AG04449 (cell line): ENCODE results near the gene IPCEF1.

ENCODE experiments used
- CTCF ChIA-PET: fragments of 350-600 bp; formaldehyde crosslinking; extraction: SDS; loops from one replicate; lab custom pipeline; 2021; ENCODE audit warnings: antibody characterized with exemption; lab: Yijun Ruan, JAX
- POLR2A ChIA-PET: fragments of 400-600, 350-600 bp; formaldehyde crosslinking; extraction: SDS; loops from one replicate; lab custom pipeline; 2020; ENCODE audit warnings: antibody characterized with exemption, inconsistent platforms; lab: Yijun Ruan, JAX
- DNase-seq: peaks from one replicate; pipeline ENCODE4 v3.0.0-alpha.2; 2010; ENCODE audit warnings: low read depth, low spot score
- H3K4me3 ChIP-seq: 2 replicates; pipeline ENCODE4 v1.5.1; 2011; ENCODE audit warnings: low read depth, mild to moderate bottlenecking, control low read depth, low read length
- TF ChIP-seq, protein P1 (sequence below): IDR thresholded peaks from one replicate; pipeline ENCODE4 v1.5.1; 2011; ENCODE audit warnings: mild to moderate bottlenecking, moderate library complexity, low read length, control low read depth, inconsistent platforms; ENCODE audit not compliant: insufficient read depth; ENCODE audit errors: missing control alignments

IPCEF1 gene

DNA sequence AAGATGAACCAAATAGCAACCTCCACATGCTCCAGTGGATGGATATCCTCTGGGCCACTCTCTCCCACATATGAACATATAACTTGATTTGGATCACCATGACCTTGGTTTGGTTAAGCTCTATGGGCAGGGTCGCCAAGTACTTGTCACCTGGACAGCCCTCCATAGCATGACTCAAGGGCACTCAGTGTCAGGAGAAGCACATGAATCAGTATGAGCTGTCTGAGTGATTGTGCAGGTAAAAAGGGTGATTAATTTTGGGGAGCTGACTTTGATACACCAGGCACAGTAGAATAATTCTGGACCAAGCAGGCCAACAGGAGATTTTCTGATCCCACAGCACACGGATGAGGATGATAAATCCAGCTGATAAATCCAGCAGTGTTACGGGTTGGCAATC lies 243.2 kb downstream of the IPCEF1 start:
- TF ChIP-seq, protein P1, sequence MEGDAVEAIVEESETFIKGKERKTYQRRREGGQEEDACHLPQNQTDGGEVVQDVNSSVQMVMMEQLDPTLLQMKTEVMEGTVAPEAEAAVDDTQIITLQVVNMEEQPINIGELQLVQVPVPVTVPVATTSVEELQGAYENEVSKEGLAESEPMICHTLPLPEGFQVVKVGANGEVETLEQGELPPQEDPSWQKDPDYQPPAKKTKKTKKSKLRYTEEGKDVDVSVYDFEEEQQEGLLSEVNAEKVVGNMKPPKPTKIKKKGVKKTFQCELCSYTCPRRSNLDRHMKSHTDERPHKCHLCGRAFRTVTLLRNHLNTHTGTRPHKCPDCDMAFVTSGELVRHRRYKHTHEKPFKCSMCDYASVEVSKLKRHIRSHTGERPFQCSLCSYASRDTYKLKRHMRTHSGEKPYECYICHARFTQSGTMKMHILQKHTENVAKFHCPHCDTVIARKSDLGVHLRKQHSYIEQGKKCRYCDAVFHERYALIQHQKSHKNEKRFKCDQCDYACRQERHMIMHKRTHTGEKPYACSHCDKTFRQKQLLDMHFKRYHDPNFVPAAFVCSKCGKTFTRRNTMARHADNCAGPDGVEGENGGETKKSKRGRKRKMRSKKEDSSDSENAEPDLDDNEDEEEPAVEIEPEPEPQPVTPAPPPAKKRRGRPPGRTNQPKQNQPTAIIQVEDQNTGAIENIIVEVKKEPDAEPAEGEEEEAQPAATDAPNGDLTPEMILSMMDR, result no peak
- CTCF ChIA-PET, result no interaction called here
- no peak for DNase-seq
- POLR2A ChIA-PET, result no interaction called here
- H3K4me3 ChIP-seq, result no peak overlapping the region

DNA sequence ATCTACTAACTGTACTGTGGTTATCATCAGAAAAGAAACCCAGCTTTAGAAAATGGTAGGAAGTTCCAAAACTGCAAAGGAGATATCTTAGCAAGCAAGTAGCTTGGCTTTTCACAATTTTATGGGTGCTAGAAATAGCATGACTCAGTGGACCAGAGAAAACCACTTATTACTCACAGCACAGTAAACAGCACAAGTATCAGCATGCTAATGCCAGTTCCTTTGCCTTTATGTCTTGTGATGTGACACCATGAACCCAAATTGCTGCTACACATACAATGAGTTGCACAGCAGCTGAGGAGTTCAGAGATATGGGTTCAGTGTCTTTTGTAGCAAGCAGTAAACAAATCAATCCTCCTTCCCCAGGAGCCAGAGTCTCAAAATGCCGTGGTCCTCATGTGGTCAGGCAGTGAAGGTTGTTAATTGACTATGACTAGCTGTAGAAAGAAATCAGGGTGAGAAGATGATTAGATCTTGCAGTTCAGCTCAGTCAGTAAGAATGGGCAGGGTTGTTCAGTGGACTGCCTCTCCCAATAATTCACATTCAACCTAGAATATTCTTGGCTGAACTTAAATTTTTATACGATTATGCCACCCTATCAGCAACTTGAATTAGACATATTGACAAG lies 244.3 kb downstream of the IPCEF1 start:
- ChIA-PET CTCF (interaction anchor here (0.6 kb wide), 1 partner anchor 28 kb away, joined by 3 read pairs; no protein-coding TSS in a partner anchor), POLR2A (no interaction called here)
- DNase-seq, result no peak
- TF ChIP-seq, protein P1, result no peak
- no peak overlapping the region for H3K4me3 ChIP-seq

DNA sequence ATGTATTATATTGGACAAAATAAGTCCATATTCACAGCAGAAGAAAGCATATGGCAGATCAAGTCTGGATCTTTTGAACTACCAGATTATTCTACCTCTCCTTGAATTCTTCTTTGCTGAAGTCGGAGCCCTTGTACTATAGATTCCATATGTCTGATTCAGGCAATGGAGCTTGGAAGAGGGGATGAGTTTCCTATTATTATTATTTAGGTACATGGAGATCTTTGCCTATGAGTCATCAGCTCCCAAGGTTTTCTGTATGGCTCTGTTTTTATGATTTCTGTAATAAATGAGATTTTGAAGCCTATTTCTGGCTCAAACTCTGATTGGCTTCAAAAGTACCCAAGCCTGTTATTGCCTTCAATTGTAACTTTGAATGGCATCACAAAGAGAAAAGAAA lies 245.6 kb downstream of the IPCEF1 start:
- DNase-seq, result no peak
- TF ChIP-seq, protein P1, result no peak
- ChIA-PET CTCF (no interaction called here), POLR2A (no interaction called here)
- H3K4me3 ChIP-seq, result no peak overlapping the region

DNA sequence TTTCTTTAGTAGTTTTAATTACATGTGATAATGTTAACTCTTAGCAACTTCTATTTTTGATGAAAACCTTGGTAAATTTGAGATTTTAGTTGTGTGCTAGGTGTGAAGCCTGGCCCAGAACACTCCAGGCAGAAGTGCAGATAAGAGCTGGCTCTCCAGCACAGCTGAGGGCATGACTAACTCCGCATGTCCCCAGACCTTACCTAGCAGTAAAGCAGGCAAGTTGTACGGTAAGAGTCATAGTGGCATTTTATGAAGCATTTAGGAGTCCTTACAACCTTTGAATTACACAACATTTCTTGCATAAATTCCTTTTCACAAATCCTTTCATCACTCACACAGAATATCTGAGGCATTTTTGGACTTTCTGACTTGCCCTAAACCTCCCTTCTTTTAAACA lies 250.4 kb downstream of the IPCEF1 start:
- DNase-seq, result no peak
- TF ChIP-seq, protein P1, result no peak
- ChIA-PET CTCF (no interaction called here), POLR2A (no interaction called here)
- no peak overlapping the region for H3K4me3 ChIP-seq
